HG02973 (cell line): ENCODE measurements around the gene H2AZ1.
A peak's percentile ranks its signal among the peaks of the same experiment; 100 is the strongest.
"Not testable (repeated sequence)": the region's sequence is repeated elsewhere in the genome, so short reads cannot be mapped to it uniquely, and the experiment has no call there.

ENCODE experiments used
- ATAC-seq: cut with Tn5 transposase; IDR thresholded peaks from one replicate; pipeline ENCODE4 v1.9.1; 2021; ENCODE audit warnings: moderate library complexity; ENCODE audit not compliant: unreplicated experiment

H2AZ1 gene

GRCh38 chr4:99949999-99950912, at the start of gene H2AZ1:
H2AZ1 (minus strand) TSS chr4:99950275; CDS start chr4:99950170, 105 bp downstream.
- peak; percentile 54 for ATAC-seq

GRCh38 chr4:99998062-99998867, 48.2 kb upstream of the H2AZ1 start:
- ATAC-seq, result peak; percentile 83

- ATAC-seq, result no peak
These were observed 41.7 kb upstream of the H2AZ1 start for GRCh38 chr4:99991741-99992140.

GRCh38 chr4:99987681-99988080, 37.6 kb upstream of the H2AZ1 start:
- ATAC-seq, result no peak

GRCh38 chr4:99986792-99987191, 36.7 kb upstream of the H2AZ1 start:
- ATAC-seq, result peak; percentile 69

GRCh38 chr4:99983289-99983943, 33.3 kb upstream of the H2AZ1 start:
- no peak for ATAC-seq

GRCh38 chr4:99979872-99980271, 29.8 kb upstream of the H2AZ1 start:
- no peak for ATAC-seq

GRCh38 chr4:99971453-99972111, 21.5 kb upstream of the H2AZ1 start:
- no peak for ATAC-seq

- ATAC-seq, result no peak
These were observed 18.3 kb upstream of the H2AZ1 start for GRCh38 chr4:99968330-99968729.

- no peak for ATAC-seq
These were observed 16.6 kb upstream of the H2AZ1 start for GRCh38 chr4:99966692-99967091.

GRCh38 chr4:99965674-99966350, 15.7 kb upstream of the H2AZ1 start:
- ATAC-seq, result no peak

GRCh38 chr4:99965173-99965572, 15.1 kb upstream of the H2AZ1 start:
- ATAC-seq, result no peak

- ATAC-seq, result no peak
These were observed 11.6 kb upstream of the H2AZ1 start for GRCh38 chr4:99961711-99962110.

GRCh38 chr4:99960648-99961047, 10.6 kb upstream of the H2AZ1 start:
- no peak for ATAC-seq

GRCh38 chr4:99958207-99958606, 8.1 kb upstream of the H2AZ1 start:
- not testable (repeated sequence) for ATAC-seq

- ATAC-seq, result no peak
These were observed 809 bp upstream of the H2AZ1 start for GRCh38 chr4:99950913-99951254.

GRCh38 chr4:99949034-99949998, 759 bp downstream of the H2AZ1 start:
- ATAC-seq, result peak; percentile 29

GRCh38 chr4:99947608-99948007, 2.5 kb downstream of the H2AZ1 start:
- ATAC-seq, result no peak

- no peak for ATAC-seq
These were observed 2.9 kb downstream of the H2AZ1 start for GRCh38 chr4:99947190-99947578.
